K562 (cell line): Measurements from ENCODE around the gene FAM50B.

ENCODE experiments used
- HCFC1 ChIP-seq: IDR thresholded peaks from 2 replicates; pipeline ENCODE4 v1.6.1; 2012; ENCODE audit warnings: low read depth, low read length, improper control_type of control experiment
- POLR2AphosphoS5 ChIP-seq: IDR thresholded peaks from 2 replicates; pipeline ENCODE4 v1.6.1; 2011; ENCODE audit warnings: mild to moderate bottlenecking, low read depth, low read length, moderate library complexity; ENCODE audit not compliant: control insufficient read depth, insufficient read depth
- SP1 ChIP-seq: sonication (generic); formaldehyde crosslinking; IDR thresholded peaks from 2 replicates; pipeline ENCODE4 v1.8.1; 2022; ENCODE audit warnings: mild to moderate bottlenecking, missing genetic modification reagents
- ZBTB1 ChIP-seq: sonication (generic); formaldehyde crosslinking; IDR thresholded peaks from 2 replicates; pipeline ENCODE4 v1.8.1; 2023; ENCODE audit warnings: missing genetic modification reagents, low read depth, mild to moderate bottlenecking, borderline replicate concordance
- ZBTB7A ChIP-seq: IDR thresholded peaks from 2 replicates; pipeline ENCODE4 v1.6.1; 2011; ENCODE audit warnings: low read depth, mild to moderate bottlenecking, low read length, moderate library complexity, borderline replicate concordance; ENCODE audit not compliant: control insufficient read depth
- ZNF184 ChIP-seq: sonication (generic); formaldehyde crosslinking; IDR thresholded peaks from 2 replicates; pipeline ENCODE4 v1.5.0; 2020; ENCODE audit warnings: missing genetic modification reagents
- ZNF778 ChIP-seq: fragments of 450-650 bp; formaldehyde crosslinking; IDR thresholded peaks from 2 replicates; pipeline ENCODE4 v1.4.0; 2020; ENCODE audit warnings: mild to moderate bottlenecking, moderate library complexity
- TF ChIP-seq, protein P1 (sequence below): sonication (generic); formaldehyde crosslinking; IDR thresholded peaks from 2 replicates; pipeline ENCODE4 v1.8.0; 2022; ENCODE audit warnings: mild to moderate bottlenecking, missing genetic modification reagents, borderline replicate concordance

DNA sequence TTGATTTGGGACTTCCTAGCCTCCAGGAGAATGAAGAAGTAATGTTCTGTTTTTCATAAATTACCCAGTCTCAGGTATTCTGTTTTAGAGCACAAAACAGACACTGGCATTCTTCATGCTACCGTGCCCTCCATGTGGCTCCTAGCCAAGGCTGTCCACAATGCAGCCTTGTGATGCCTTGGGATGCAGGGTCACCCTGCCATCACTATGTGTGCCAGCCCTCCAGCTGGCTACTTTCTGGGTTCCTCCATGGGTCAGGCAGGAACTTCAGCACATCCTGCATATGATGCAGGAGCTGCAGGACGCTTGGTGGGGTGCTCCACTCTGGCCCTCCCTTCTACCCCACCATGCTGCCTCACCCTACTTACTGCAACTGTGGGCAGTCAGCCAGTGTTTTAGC is 38.0 kb upstream of the FAM50B start:
- TF ChIP-seq ZNF778 (no peak), SP1 (no peak), HCFC1 (no peak), ZBTB7A (no peak), ZBTB1 (CRISPR knock-in tag) (no peak), POLR2AphosphoS5 (no peak), ZNF184 (no peak)
- TF ChIP-seq, protein P1, sequence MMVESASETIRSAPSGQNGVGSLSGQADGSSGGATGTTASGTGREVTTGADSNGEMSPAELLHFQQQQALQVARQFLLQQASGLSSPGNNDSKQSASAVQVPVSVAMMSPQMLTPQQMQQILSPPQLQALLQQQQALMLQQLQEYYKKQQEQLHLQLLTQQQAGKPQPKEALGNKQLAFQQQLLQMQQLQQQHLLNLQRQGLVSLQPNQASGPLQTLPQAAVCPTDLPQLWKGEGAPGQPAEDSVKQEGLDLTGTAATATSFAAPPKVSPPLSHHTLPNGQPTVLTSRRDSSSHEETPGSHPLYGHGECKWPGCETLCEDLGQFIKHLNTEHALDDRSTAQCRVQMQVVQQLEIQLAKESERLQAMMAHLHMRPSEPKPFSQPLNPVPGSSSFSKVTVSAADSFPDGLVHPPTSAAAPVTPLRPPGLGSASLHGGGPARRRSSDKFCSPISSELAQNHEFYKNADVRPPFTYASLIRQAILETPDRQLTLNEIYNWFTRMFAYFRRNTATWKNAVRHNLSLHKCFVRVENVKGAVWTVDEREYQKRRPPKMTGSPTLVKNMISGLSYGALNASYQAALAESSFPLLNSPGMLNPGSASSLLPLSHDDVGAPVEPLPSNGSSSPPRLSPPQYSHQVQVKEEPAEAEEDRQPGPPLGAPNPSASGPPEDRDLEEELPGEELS (CRISPR knock-in tag): no peak
